Fibroblast of the aortic adventitia (primary cell): ENCODE measurements around the gene TIMP2. TPM values are rescaled to one million over a fixed set of nuclear protein-coding genes. Genes with fewer than 3 reads are reported as not detected.

Experiments
- DNase-seq: peaks from one replicate; pipeline ENCODE4 v3.0.0-alpha.2; 2010; ENCODE audit warnings: low read depth
- H3K4me3 ChIP-seq: 2 replicates; pipeline ENCODE4 v1.5.1; 2011; ENCODE audit warnings: low read depth, mild to moderate bottlenecking, control low read depth, low read length, moderate library complexity
- CTCF ChIP-seq: IDR thresholded peaks from 2 replicates; pipeline ENCODE4 v1.5.1; 2011; ENCODE audit warnings: mild to moderate bottlenecking, low read length, control low read depth, inconsistent platforms; ENCODE audit not compliant: insufficient read depth
- total RNA-seq: library from RNA; depleted of rRNA; stranded (reverse); fragments of >200 nt; gene quantifications from 2 replicates; pipeline ENCODE4 v1.2.3, GENCODE V29; 2012; ENCODE audit warnings: low replicate concordance

TIMP2 gene
- 132 and 180 TPM in 2 replicates for total RNA-seq

- DNase-seq: peak; percentile 87
- peak within 1 kb of the TSS; percentile 85 for H3K4me3 ChIP-seq
- peak; percentile 9 for TF ChIP-seq CTCF
Observed at GRCh38 chr17:78925234-78925633, at the start of gene TIMP2. TSS of gene TIMP2 (minus strand) at chr17:78925387. CDS start at chr17:78925088, 299 bp downstream.

- H3K4me3 ChIP-seq: no peak overlapping the region
- DNase-seq: no peak
Observed at GRCh38 chr17:78973792-78974520, 48.8 kb upstream of the TIMP2 start.

GRCh38 chr17:78973196-78973595 lies 48.0 kb upstream of the TIMP2 start:
- no peak overlapping the region for H3K4me3 ChIP-seq
- TF ChIP-seq CTCF: no peak
- DNase-seq: no peak

More at GRCh38 chr17:78973792-78974520, 48.8 kb upstream of the TIMP2 start:
- TF ChIP-seq CTCF: no peak

- DNase-seq: no peak
- TF ChIP-seq CTCF: no peak
- no peak overlapping the region for H3K4me3 ChIP-seq
Observed at GRCh38 chr17:78972507-78973105, 47.4 kb upstream of the TIMP2 start.

GRCh38 chr17:78971756-78972506 lies 46.7 kb upstream of the TIMP2 start:
- H3K4me3 ChIP-seq: no peak overlapping the region
- no peak for TF ChIP-seq CTCF
- DNase-seq: no peak

- peak; percentile 79 for DNase-seq
- no peak overlapping the region for H3K4me3 ChIP-seq
- peak; percentile 86 for TF ChIP-seq CTCF
Observed at GRCh38 chr17:78970834-78971755, 45.9 kb upstream of the TIMP2 start.
